ENCODE data around the gene MYMK.

MYMK gene

DNA sequence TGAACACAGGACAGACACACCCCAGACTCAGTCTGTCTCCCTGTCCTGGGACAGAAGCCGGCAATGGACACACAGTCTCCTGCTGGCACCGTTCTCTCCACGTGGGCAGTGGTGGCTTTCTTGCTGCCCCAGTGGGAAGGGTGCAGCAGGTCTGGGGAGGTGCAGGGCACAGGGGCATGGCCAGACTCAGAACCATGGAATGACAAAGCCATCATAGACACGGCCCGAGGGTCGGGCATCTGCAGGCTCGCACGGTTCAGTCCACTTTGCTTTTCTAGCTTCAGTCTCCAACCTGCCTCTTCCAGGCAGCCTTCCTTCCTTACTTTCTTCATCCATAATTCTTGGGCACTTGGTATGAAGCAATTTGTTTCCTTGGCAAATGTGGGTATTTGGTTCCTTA is 16.7 kb downstream of the MYMK start:
- DNase-seq (ENCODE audit: extremely low spot score), result no peak
- ChIA-PET POLR2A (no interaction called here), CTCF (no interaction called here)
- TF ChIP-seq TARDBP (IDR thresholded peaks at IDR 0.05), result no peak
- no peak for TF ChIP-seq FOXK2 (IDR thresholded peaks at IDR 0.05)
- no peak for TF ChIP-seq SP1 (IDR thresholded peaks at IDR 0.05)
- no peak for TF ChIP-seq L3MBTL2 (conservative IDR thresholded peaks at IDR 0.05)
- TF ChIP-seq HDGF (IDR thresholded peaks at IDR 0.05; ENCODE audit: borderline replicate concordance), result no peak
- TF ChIP-seq LEF1 (IDR thresholded peaks at IDR 0.05; ENCODE audit: borderline replicate concordance), result no peak
- no peak for TF ChIP-seq CTBP1 (IDR thresholded peaks at IDR 0.05; ENCODE audit: borderline replicate concordance)

DNA sequence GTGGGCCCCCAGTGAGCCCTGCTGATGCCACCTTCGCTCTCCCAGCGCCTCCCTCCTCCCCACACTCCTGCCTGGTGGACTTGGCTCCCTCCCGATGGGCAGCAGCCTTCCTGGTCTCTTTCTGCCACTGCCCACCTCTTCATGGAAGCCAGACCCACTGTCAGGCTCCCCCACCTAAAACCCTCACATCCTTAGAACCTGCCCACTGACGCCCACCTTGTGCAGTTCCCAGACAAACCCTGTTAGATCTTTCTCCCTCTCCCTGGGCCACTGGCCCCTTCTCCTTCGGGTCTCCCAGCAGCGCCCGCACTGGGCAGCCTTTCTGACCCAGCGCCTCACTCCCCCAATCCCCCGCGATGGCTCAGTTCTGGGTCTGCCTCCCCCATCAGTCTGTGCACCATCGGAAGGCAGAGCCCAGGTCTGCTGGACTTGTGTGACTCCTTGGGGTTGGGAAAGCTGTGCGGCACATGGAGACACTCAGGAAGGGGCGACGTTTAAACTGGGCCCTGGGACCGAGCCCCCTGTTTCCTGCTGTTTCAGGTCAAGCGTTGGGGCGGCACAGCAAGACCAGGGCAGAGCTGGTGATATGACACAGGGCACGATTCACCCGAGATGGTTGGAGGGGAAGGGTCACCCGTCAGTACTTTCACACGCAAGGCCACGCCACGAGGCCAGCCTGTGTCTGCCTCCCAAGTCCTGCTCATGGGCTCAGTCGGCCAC is 17.4 kb downstream of the MYMK start:
- ChIA-PET POLR2A (no interaction called here), CTCF (no interaction called here)
- TF ChIP-seq FOXK2 (IDR thresholded peaks at IDR 0.05) (no peak), ARNT (IDR thresholded peaks at IDR 0.05) (no peak), BHLHE40 (IDR thresholded peaks at IDR 0.05; ENCODE audit: borderline replicate concordance) (no peak), L3MBTL2 (conservative IDR thresholded peaks at IDR 0.05) (no peak), HDGF (IDR thresholded peaks at IDR 0.05; ENCODE audit: borderline replicate concordance) (no peak), SUZ12 (IDR thresholded peaks at IDR 0.05) (no peak), ELF4 (IDR thresholded peaks at IDR 0.05) (no peak), CTBP1 (IDR thresholded peaks at IDR 0.05; ENCODE audit: borderline replicate concordance) (no peak), NFRKB (IDR thresholded peaks at IDR 0.05) (no peak), ZNF384 (IDR thresholded peaks at IDR 0.05) (no peak), SP1 (IDR thresholded peaks at IDR 0.05) (no peak), TARDBP (IDR thresholded peaks at IDR 0.05) (no peak), LEF1 (IDR thresholded peaks at IDR 0.05; ENCODE audit: borderline replicate concordance) (no peak)
- TF ChIP-seq, protein P1, sequence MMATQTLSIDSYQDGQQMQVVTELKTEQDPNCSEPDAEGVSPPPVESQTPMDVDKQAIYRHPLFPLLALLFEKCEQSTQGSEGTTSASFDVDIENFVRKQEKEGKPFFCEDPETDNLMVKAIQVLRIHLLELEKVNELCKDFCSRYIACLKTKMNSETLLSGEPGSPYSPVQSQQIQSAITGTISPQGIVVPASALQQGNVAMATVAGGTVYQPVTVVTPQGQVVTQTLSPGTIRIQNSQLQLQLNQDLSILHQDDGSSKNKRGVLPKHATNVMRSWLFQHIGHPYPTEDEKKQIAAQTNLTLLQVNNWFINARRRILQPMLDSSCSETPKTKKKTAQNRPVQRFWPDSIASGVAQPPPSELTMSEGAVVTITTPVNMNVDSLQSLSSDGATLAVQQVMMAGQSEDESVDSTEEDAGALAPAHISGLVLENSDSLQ (IDR thresholded peaks at IDR 0.05), result no peak
- no peak for DNase-seq (ENCODE audit: extremely low spot score)

DNA sequence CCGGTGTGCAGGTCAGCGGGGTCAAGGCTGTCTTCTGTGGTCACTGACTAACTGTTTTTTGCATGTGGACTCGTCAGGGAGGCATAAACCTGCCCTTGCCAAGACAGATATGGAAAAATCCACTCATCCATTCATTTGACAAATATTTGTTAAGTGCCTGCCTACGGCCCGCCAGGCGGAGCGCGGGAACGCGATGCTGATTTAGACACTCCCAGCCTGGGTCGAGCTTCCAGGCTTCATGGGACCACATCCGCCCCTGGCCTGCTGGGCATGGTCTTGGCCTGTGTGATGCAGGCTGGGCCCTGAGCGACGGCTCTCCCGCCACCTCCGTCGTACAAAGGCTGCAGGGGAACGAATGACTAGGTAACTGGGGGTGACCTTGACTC is 18.1 kb downstream of the MYMK start:
- no peak for DNase-seq (ENCODE audit: extremely low spot score)
- POLR2A ChIA-PET, result no interaction called here
- no peak for TF ChIP-seq HDGF (IDR thresholded peaks at IDR 0.05; ENCODE audit: borderline replicate concordance)
- no peak for TF ChIP-seq ARNT (IDR thresholded peaks at IDR 0.05)
- no peak for TF ChIP-seq L3MBTL2 (conservative IDR thresholded peaks at IDR 0.05)
- no peak for TF ChIP-seq FOXK2 (IDR thresholded peaks at IDR 0.05)
- no peak for TF ChIP-seq FOXM1 (IDR thresholded peaks at IDR 0.05; ENCODE audit: borderline replicate concordance)
- TF ChIP-seq TARDBP (IDR thresholded peaks at IDR 0.05), result no peak
- TF ChIP-seq NFRKB (IDR thresholded peaks at IDR 0.05), result no peak
- no peak for TF ChIP-seq ELF4 (IDR thresholded peaks at IDR 0.05)
- no peak for TF ChIP-seq LEF1 (IDR thresholded peaks at IDR 0.05; ENCODE audit: borderline replicate concordance)
- no peak for TF ChIP-seq BHLHE40 (IDR thresholded peaks at IDR 0.05; ENCODE audit: borderline replicate concordance)
- TF ChIP-seq CTBP1 (IDR thresholded peaks at IDR 0.05; ENCODE audit: borderline replicate concordance), result no peak
- CTCF ChIA-PET, result no interaction called here

DNA sequence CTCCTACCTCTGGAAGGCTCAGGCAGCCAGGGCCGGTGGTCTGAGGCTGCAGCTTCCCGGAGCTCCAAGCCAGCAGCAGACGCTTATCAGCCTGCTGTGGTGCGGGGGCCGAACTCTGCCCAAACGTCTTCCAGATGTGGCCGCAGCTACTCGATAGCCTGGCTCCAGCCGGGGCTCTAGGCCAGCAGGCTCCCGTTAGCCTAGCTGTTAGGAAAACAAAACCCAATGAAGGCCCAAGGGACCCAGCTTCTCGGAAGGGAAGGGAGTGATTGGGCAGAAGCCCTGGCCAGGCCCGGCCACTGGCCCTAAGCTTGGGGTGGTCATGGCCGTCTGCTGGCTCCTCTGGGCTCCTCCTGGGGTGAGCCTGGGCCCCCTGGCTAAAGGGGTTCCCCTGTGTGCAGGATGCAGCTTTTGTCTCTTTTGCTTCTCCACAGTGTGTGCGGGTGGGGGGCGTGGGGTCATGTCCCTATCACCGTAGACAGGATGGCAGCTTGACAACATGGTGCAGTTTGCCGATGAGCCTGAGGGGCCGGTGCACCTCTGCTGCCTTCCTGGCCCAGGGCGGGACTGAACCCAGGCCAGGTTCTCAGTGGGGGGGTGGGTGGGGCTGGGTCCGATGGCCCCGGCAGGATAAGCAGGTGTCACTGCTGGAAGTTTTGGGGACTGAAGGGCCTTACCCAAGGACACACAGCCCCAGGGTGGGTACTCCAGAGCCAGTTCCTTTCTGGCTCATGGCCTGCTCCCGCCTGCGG is 18.7 kb downstream of the MYMK start:
- CTCF ChIA-PET, result no interaction called here
- no peak for DNase-seq (ENCODE audit: extremely low spot score)
- POLR2A ChIA-PET, result no interaction called here
- TF ChIP-seq ELF4 (IDR thresholded peaks at IDR 0.05) (no peak), NFRKB (IDR thresholded peaks at IDR 0.05) (no peak), HDGF (IDR thresholded peaks at IDR 0.05; ENCODE audit: borderline replicate concordance) (no peak), SUZ12 (IDR thresholded peaks at IDR 0.05) (no peak), SP1 (IDR thresholded peaks at IDR 0.05) (no peak), LEF1 (IDR thresholded peaks at IDR 0.05; ENCODE audit: borderline replicate concordance) (no peak), BHLHE40 (IDR thresholded peaks at IDR 0.05; ENCODE audit: borderline replicate concordance) (no peak), FOXA1 (IDR thresholded peaks at IDR 0.05) (no peak), ZNF384 (IDR thresholded peaks at IDR 0.05) (no peak), L3MBTL2 (conservative IDR thresholded peaks at IDR 0.05) (no peak), CTBP1 (IDR thresholded peaks at IDR 0.05; ENCODE audit: borderline replicate concordance) (no peak), FOXM1 (IDR thresholded peaks at IDR 0.05; ENCODE audit: borderline replicate concordance) (no peak), FOXK2 (IDR thresholded peaks at IDR 0.05) (no peak), ARNT (IDR thresholded peaks at IDR 0.05) (no peak)
- TF ChIP-seq, protein P1 (IDR thresholded peaks at IDR 0.05), result no peak

DNA sequence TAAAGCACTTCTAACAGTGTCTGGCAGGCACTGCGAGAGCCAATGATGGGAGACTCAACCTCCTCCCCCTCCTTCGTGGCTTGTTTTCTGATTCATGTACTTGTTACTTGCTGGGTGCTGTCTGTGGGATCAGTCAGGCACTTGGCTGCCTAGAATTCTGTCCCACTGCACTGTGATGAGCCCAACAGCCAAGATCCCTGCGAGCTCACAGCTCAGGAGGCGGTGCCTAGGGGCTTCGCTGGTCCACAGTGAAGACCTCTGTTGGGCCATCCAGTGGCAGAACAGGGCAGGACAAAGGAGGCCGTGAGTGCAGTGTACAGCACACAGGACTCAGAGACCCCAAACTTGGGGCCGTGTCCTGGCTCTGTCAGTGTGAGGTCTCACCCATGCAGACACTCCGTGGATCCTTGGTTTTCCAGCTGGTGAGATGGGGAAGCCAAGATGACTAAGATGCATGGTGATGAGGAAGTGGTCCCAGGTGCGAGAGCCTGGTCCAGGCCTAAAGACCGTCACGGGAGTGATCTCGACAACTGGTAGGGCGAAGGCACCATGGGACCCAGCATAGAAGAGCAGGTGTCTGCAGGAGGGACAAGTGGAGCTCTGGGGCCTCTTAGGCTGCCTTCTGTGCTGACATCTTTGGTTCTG is 19.5 kb downstream of the MYMK start:
- POLR2A ChIA-PET, result no interaction called here
- TF ChIP-seq ARNT (IDR thresholded peaks at IDR 0.05) (no peak), ELF4 (IDR thresholded peaks at IDR 0.05) (no peak), ZNF384 (IDR thresholded peaks at IDR 0.05) (no peak), FOXK2 (IDR thresholded peaks at IDR 0.05) (no peak), NFRKB (IDR thresholded peaks at IDR 0.05) (no peak), TARDBP (IDR thresholded peaks at IDR 0.05) (no peak), FOXA1 (IDR thresholded peaks at IDR 0.05) (no peak), FOXM1 (IDR thresholded peaks at IDR 0.05; ENCODE audit: borderline replicate concordance) (no peak), HDGF (IDR thresholded peaks at IDR 0.05; ENCODE audit: borderline replicate concordance) (no peak), L3MBTL2 (conservative IDR thresholded peaks at IDR 0.05) (no peak), CTBP1 (IDR thresholded peaks at IDR 0.05; ENCODE audit: borderline replicate concordance) (no peak), BHLHE40 (IDR thresholded peaks at IDR 0.05; ENCODE audit: borderline replicate concordance) (no peak), LEF1 (IDR thresholded peaks at IDR 0.05; ENCODE audit: borderline replicate concordance) (no peak), SP1 (IDR thresholded peaks at IDR 0.05) (no peak), SUZ12 (IDR thresholded peaks at IDR 0.05) (no peak)
- TF ChIP-seq, protein P1 (IDR thresholded peaks at IDR 0.05), result no peak
- CTCF ChIA-PET, result no interaction called here
- no peak for DNase-seq (ENCODE audit: extremely low spot score)

Measured in HEK293T (cell line).